LoVo (cell line): ENCODE results near the gene FMN1.

Experiments used
- DNase-seq: peaks from one replicate; pipeline ENCODE4 v3.0.0-alpha.2; 2016; ENCODE audit warnings: low spot score

FMN1 gene

GRCh38 chr15:32718821-32719716 lies 475.4 kb downstream of the FMN1 start:
- no peak for DNase-seq

GRCh38 chr15:32718227-32718820 lies 476.2 kb downstream of the FMN1 start:
- DNase-seq, result no peak

- no peak for DNase-seq
These were observed 476.9 kb downstream of the FMN1 start, which contains the start of gene GREM1 for GRCh38 chr15:32717426-32718226. Gene GREM1, plus strand, starts transcription at chr15:32718004. Its CDS starts 12,687 bp downstream, at chr15:32730691.

- DNase-seq, result no peak
These were observed 477.5 kb downstream of the FMN1 start for GRCh38 chr15:32716915-32717425.

- no peak for DNase-seq
These were observed 478.1 kb downstream of the FMN1 start for GRCh38 chr15:32716216-32716914.
